HepG2 (cell line): ENCODE measurements around the gene PEAK1. TPM values are rescaled to one million over a fixed set of nuclear protein-coding genes. Genes with fewer than 3 reads are reported as not detected.

Experiments used
- ATAC-seq: fragments of 200-7000 bp; cut with Tn5 transposase; 3 replicates; pipeline ENCODE4 v1.9.1; 2020; ENCODE audit warnings: mild to moderate bottlenecking, moderate library complexity
- BruUV-seq: library from RNA; stranded (reverse); fragments of 400-500 nt; replicated peaks from 2 replicates; lab custom pipeline; 2021; lab: Mats Ljungman, UMichigan
- CTCF ChIA-PET: fragments of 300-600 bp; formaldehyde crosslinking; extraction: SDS; loops from one replicate; lab custom pipeline; 2021; ENCODE audit warnings: low total read pairs, inconsistent platforms, low intra/inter-chr PET ratio; lab: Yijun Ruan, JAX
- POLR2A ChIA-PET: fragments of 350-600 bp; sonication (Branson Sonifier 250); formaldehyde crosslinking; loops from one replicate; lab custom pipeline; 2020; ENCODE audit warnings: antibody characterized with exemption, inconsistent platforms; lab: Yijun Ruan, JAX
- DNase-seq: peaks from one replicate; pipeline ENCODE4 v3.0.0-alpha.2; 2015; ENCODE audit warnings: low spot score
- FAIRE-seq: peaks from 3 replicates; lab custom pipeline; 2011; peaks lifted over from hg19 to GRCh38; lab: Jason Lieb, UNC
- H2AFZ ChIP-seq: one replicate; pipeline ENCODE4 v1.6.1; 2011; ENCODE audit warnings: low read length, inconsistent platforms
- H3K27ac ChIP-seq: fragments of 300-600 bp; 3 replicates; pipeline ENCODE4 v1.8.0; 2011; ENCODE audit warnings: mixed run types, mild to moderate bottlenecking, mixed read lengths, low read length, inconsistent platforms; ENCODE audit not compliant: insufficient read depth; ENCODE audit errors: extremely low read length
- H3K27me3 ChIP-seq, 2 experiments: fragments of 200-600 bp in 1 of 2; 2 replicates in 1 of 2; 3 replicates in 1 of 2; pipeline versions ENCODE4 v1.6.0 to v1.8.0; 2011; ENCODE audit warnings: low read length in 2 of 2, mild to moderate bottlenecking in 2 of 2, moderate library complexity in 2 of 2, inconsistent platforms in 1 of 2; ENCODE audit not compliant: insufficient read depth in 2 of 2, control insufficient read depth in 1 of 2
- H3K36me3 ChIP-seq, 2 experiments: fragments of 200-600 bp in 1 of 2; replicated peaks in 1 of 2; 2 replicates in 1 of 2; 3 replicates in 1 of 2; pipeline versions ENCODE4 v1.5.1 to v1.8.0; 2011; ENCODE audit warnings: low read length in 2 of 2, inconsistent platforms in 1 of 2; ENCODE audit not compliant: insufficient read depth in 2 of 2, control insufficient read depth in 1 of 2
- H3K4me1 ChIP-seq: 2 replicates; pipeline ENCODE4 v1.5.1; 2012; ENCODE audit warnings: low read length, inconsistent platforms; ENCODE audit not compliant: insufficient read depth
- H3K4me2 ChIP-seq: 2 replicates; pipeline ENCODE4 v1.6.0; 2011; ENCODE audit warnings: low read depth, low read length, inconsistent platforms
- H3K4me3 ChIP-seq, 3 experiments: fragments of 200-600 bp in 1 of 3; sonication (generic), shearing (Covaris generic) in 1 of 3; replicated peaks in 1 of 3; 2 replicates each; pipeline ENCODE4 v1.5.1; 2011 to 2016; ENCODE audit warnings: low read length in 3 of 3, inconsistent platforms in 2 of 3, low read depth in 2 of 3, mild to moderate bottlenecking in 2 of 3, control low read depth in 1 of 3, mixed read lengths in 1 of 3; ENCODE audit not compliant: insufficient read depth in 1 of 3
- H3K79me2 ChIP-seq: one replicate; pipeline ENCODE4 v1.6.1; 2011; ENCODE audit warnings: low read length, inconsistent platforms; ENCODE audit not compliant: insufficient read depth
- H3K9ac ChIP-seq: 2 replicates; pipeline ENCODE4 v1.6.0; 2011; ENCODE audit warnings: mild to moderate bottlenecking, low read depth, low read length, inconsistent platforms; ENCODE audit not compliant: insufficient read depth
- H3K9me3 ChIP-seq: 2 replicates; pipeline ENCODE4 v1.5.1; 2012; ENCODE audit warnings: mild to moderate bottlenecking, low read length
- H4K20me1 ChIP-seq: 2 replicates; pipeline ENCODE4 v1.6.0; 2011; ENCODE audit warnings: inconsistent platforms, mild to moderate bottlenecking, low read length, moderate library complexity; ENCODE audit not compliant: insufficient read depth
- KDM3A ChIP-seq: IDR thresholded peaks from 2 replicates; pipeline ENCODE4 v1.6.1; 2018; ENCODE audit warnings: low read depth, missing compliant biosample characterization
- MAFF ChIP-seq: IDR thresholded peaks from 2 replicates; pipeline ENCODE4 v1.6.1; 2011; ENCODE audit warnings: low read depth, low read length, improper control_type of control experiment
- MAFK ChIP-seq, 2 experiments: IDR thresholded peaks in 1 of 2; conservative IDR thresholded peaks in 1 of 2; 2 replicates each; pipeline ENCODE4 v1.6.1; 2011; ENCODE audit warnings: improper control_type of control experiment in 2 of 2, low read length in 2 of 2
- MTF1 ChIP-seq: sonication (generic); formaldehyde crosslinking; IDR thresholded peaks from 2 replicates; pipeline ENCODE4 v1.5.0; 2020; ENCODE audit warnings: missing genetic modification reagents
- TMF1 ChIP-seq: sonication (generic); formaldehyde crosslinking; IDR thresholded peaks from 2 replicates; pipeline ENCODE4 v1.8.1; 2022; ENCODE audit warnings: low read depth, missing genetic modification reagents
- ZNF674 ChIP-seq: sonication (generic); formaldehyde crosslinking; IDR thresholded peaks from 2 replicates; pipeline ENCODE4 v1.5.0; 2020; ENCODE audit warnings: low read depth, mild to moderate bottlenecking, missing genetic modification reagents
- ZSCAN31 ChIP-seq: sonication (generic); formaldehyde crosslinking; IDR thresholded peaks from 2 replicates; pipeline ENCODE4 v1.5.0; 2020; ENCODE audit warnings: low read depth, mild to moderate bottlenecking, missing genetic modification reagents
- in situ Hi-C: cut with HindIII; loops from 2 replicates; pipeline ENCODE4 v1.10.0; 2017; ENCODE audit warnings: low pct_unique_long_range_greater_than_20kb; ENCODE audit not compliant: extremely low pct_ligation_motif_present
- intact Hi-C: fragments of 100-400 bp; cut with micrococcal nuclease; formaldehyde crosslinking; loops from one replicate; pipeline ENCODE4 v1.10.0; 2022; ENCODE audit not compliant: unreplicated experiment
- polyA plus RNA-seq, 8 experiments: library from polyadenylated mRNA; depleted of rRNA in 3 of 8; stranded (reverse) in 7 of 8; unstranded in 1 of 8; fragments of >200 nt; fragmentation: Illumina TruSeq in 4 of 8; extraction: Trizol in 4 of 8; gene quantifications; 2 replicates each; pipeline versions ENCODE4 v1.2.1 to v1.2.3, GENCODE V29; 2011 to 2016; ENCODE audit warnings: low read depth in 4 of 8, missing spikeins in 1 of 8, mixed read lengths in 1 of 8; ENCODE audit not compliant: insufficient read depth in 1 of 8
- total RNA-seq, 5 experiments: library from RNA; depleted of rRNA; stranded (reverse); fragments of >200 nt; fragmentation: Illumina TruSeq; extraction: Trizol; gene quantifications; 2 replicates each; pipeline ENCODE4 v1.2.3, GENCODE V29; 2016; ENCODE audit warnings: low read depth in 1 of 5
- TF ChIP-seq, protein P1 (sequence below): sonication (generic); formaldehyde crosslinking; IDR thresholded peaks from 2 replicates; pipeline ENCODE4 v1.8.1; 2023; ENCODE audit warnings: mild to moderate bottlenecking, missing genetic modification reagents, borderline replicate concordance
- TF ChIP-seq, protein P2 (sequence below): IDR thresholded peaks from 2 replicates; pipeline ENCODE4 v1.6.1; 2012; ENCODE audit warnings: low read length, improper control_type of control experiment
- TF ChIP-seq, protein P3 (sequence below): sonication (generic); formaldehyde crosslinking; IDR thresholded peaks from 2 replicates; pipeline ENCODE4 v1.5.0; 2020; ENCODE audit warnings: mild to moderate bottlenecking, missing genetic modification reagents, borderline replicate concordance

Gene PEAK1
- total and polyA plus RNA-seq, 2 of the 13 experiments (the other 11 are each of a cell fraction or from before 2014, with no cell fraction given) = 6.0 to 6.6 TPM

DNA sequence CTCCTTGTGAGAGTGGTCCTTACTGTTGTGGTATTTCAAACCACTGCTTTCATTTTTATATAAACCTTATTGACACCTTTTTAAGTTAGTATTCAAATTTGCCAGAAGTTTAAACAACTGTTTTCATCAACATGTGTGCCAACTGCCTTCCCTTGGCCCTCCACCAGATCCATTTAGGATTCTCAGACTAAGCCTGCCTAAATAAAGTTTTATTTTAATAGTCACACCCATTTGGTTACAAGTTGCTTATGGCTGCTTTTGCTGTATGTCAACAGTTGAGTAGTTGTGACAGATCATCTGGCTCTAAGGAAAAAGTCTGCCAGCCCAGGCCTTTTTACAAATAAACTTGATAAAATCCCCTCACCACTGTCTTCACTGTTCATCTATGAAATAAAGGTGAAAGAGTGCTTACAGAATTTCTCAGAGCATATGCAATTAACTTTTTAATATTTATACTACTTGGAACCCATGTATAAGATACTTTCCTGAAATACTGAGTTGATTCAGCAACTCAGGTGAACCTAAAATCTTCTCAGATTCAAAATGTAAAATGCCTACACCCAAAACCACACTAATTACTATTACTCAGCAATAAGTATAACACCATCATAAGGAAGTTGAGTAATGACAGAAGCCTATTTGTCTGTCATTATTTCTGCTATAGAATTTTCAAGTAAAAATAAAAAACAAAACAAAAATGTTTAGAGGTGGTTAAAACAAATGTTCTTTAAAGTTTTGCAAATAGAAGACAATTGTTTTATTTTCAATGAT lies 35.1 kb downstream of the PEAK1 start:
- Histone ChIP-seq H3K4me1 (no peaks in the 10 kb centered on the region), H3K27ac (no peak overlapping the region), H3K36me3 (no peaks in the 10 kb centered on the region; a peak in 1 of 5 replicates), H3K4me2 (no peak overlapping the region), H4K20me1 (0 out of 2 replicates have a peak, but pooled peaks cover under 1% of the 10 kb centered on the region), H3K9me3 (no peaks in the 10 kb centered on the region), H3K4me3 (no peak overlapping the region), H3K27me3 (no peaks in the 10 kb centered on the region), H3K9ac (no peak overlapping the region), H2AFZ (no peak overlapping the region), H3K79me2 (peaks cover 13% of the 10 kb centered on the region)
- in situ Hi-C loops = no loop called here
- BruUV-seq = no TSS peak
- DNase-seq = no peak
- intact Hi-C loops = no loop called here
- TF ChIP-seq, protein P1, sequence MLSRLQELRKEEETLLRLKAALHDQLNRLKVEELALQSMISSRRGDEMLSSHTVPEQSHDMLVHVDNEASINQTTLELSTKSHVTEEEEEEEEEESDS (CRISPR knock-in tag) = no peak
- TF ChIP-seq MAFF = 0 out of 2 replicates have a peak, but pooled peaks have one; percentile 26
- TF ChIP-seq TMF1 (CRISPR knock-in tag) = no peak
- TF ChIP-seq MTF1 = no peak
- TF ChIP-seq, protein P2, sequence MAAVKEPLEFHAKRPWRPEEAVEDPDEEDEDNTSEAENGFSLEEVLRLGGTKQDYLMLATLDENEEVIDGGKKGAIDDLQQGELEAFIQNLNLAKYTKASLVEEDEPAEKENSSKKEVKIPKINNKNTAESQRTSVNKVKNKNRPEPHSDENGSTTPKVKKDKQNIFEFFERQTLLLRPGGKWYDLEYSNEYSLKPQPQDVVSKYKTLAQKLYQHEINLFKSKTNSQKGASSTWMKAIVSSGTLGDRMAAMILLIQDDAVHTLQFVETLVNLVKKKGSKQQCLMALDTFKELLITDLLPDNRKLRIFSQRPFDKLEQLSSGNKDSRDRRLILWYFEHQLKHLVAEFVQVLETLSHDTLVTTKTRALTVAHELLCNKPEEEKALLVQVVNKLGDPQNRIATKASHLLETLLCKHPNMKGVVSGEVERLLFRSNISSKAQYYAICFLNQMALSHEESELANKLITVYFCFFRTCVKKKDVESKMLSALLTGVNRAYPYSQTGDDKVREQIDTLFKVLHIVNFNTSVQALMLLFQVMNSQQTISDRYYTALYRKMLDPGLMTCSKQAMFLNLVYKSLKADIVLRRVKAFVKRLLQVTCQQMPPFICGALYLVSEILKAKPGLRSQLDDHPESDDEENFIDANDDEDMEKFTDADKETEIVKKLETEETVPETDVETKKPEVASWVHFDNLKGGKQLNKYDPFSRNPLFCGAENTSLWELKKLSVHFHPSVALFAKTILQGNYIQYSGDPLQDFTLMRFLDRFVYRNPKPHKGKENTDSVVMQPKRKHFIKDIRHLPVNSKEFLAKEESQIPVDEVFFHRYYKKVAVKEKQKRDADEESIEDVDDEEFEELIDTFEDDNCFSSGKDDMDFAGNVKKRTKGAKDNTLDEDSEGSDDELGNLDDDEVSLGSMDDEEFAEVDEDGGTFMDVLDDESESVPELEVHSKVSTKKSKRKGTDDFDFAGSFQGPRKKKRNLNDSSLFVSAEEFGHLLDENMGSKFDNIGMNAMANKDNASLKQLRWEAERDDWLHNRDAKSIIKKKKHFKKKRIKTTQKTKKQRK = no peak
- no peak for TF ChIP-seq ZSCAN31 (CRISPR knock-in tag)
- TF ChIP-seq, protein P3, sequence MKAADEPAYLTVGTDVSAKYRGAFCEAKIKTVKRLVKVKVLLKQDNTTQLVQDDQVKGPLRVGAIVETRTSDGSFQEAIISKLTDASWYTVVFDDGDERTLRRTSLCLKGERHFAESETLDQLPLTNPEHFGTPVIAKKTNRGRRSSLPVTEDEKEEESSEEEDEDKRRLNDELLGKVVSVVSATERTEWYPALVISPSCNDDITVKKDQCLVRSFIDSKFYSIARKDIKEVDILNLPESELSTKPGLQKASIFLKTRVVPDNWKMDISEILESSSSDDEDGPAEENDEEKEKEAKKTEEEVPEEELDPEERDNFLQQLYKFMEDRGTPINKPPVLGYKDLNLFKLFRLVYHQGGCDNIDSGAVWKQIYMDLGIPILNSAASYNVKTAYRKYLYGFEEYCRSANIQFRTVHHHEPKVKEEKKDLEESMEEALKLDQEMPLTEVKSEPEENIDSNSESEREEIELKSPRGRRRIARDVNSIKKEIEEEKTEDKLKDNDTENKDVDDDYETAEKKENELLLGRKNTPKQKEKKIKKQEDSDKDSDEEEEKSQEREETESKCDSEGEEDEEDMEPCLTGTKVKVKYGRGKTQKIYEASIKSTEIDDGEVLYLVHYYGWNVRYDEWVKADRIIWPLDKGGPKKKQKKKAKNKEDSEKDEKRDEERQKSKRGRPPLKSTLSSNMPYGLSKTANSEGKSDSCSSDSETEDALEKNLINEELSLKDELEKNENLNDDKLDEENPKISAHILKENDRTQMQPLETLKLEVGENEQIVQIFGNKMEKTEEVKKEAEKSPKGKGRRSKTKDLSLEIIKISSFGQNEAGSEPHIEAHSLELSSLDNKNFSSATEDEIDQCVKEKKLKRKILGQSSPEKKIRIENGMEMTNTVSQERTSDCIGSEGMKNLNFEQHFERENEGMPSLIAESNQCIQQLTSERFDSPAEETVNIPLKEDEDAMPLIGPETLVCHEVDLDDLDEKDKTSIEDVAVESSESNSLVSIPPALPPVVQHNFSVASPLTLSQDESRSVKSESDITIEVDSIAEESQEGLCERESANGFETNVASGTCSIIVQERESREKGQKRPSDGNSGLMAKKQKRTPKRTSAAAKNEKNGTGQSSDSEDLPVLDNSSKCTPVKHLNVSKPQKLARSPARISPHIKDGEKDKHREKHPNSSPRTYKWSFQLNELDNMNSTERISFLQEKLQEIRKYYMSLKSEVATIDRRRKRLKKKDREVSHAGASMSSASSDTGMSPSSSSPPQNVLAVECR = no peak
- TF ChIP-seq KDM3A (CRISPR knock-in tag) = no peak
- TF ChIP-seq ZNF674 = no peak
- TF ChIP-seq MAFK (conservative IDR thresholded peaks at IDR 0.05 in 1 of 2, IDR thresholded peaks at IDR 0.05 in 1 of 2; ENCODE audit: low read length in 2 of 2) = peak; percentile 27 to 48; a peak in 2 of 4 replicates
- no peak for ATAC-seq
- ChIA-PET CTCF (no interaction called here), POLR2A (interaction anchor here (0.6 kb wide), 1 partner anchor 222 kb away, joined by 4 read pairs; no protein-coding TSS in a partner anchor)
- FAIRE-seq = no peak
